ENCODE data around the gene KRTAP5-7. TPM values are rescaled to one million over a fixed set of nuclear protein-coding genes. Genes with fewer than 3 reads are reported as not detected.
"Not testable (repeated sequence)": the region's sequence is repeated elsewhere in the genome, so short reads cannot be mapped to it uniquely, and the experiment has no call there.

The KRTAP5-7 gene, protein sequence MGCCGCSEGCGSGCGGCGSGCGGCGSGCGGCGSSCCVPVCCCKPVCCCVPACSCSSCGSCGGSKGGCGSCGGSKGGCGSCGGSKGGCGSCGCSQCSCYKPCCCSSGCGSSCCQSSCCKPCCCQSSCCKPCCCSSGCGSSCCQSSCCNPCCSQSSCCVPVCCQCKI
- total RNA-seq (under 1 TPM in 1 of 9 donors, not detected in 8; 0.28 TPM), polyA plus RNA-seq (under 1 TPM in 1 of 3 donors, not detected in 2; 0.07 TPM)
- long read RNA-seq, donor 1, result 0 reads
- long read RNA-seq, donor 2, result 0 reads
- long read RNA-seq, donor 3, result 0 reads
- long read RNA-seq, donor 4, result 0 reads
- long read RNA-seq, donor 5, result 0 reads
- long read RNA-seq, donor 6, result 0 reads
- long read RNA-seq, donor 7, result 0 reads
- long read RNA-seq, donor 8, result 0 reads
- long read RNA-seq, donor 9, result 0 reads
- long read RNA-seq, donor 10, partial matches to known transcripts, result 0 of 1 reads
- long read RNA-seq, donor 10, other reads (novel, unspliced or antisense), result 0 of 1 reads

DNA sequence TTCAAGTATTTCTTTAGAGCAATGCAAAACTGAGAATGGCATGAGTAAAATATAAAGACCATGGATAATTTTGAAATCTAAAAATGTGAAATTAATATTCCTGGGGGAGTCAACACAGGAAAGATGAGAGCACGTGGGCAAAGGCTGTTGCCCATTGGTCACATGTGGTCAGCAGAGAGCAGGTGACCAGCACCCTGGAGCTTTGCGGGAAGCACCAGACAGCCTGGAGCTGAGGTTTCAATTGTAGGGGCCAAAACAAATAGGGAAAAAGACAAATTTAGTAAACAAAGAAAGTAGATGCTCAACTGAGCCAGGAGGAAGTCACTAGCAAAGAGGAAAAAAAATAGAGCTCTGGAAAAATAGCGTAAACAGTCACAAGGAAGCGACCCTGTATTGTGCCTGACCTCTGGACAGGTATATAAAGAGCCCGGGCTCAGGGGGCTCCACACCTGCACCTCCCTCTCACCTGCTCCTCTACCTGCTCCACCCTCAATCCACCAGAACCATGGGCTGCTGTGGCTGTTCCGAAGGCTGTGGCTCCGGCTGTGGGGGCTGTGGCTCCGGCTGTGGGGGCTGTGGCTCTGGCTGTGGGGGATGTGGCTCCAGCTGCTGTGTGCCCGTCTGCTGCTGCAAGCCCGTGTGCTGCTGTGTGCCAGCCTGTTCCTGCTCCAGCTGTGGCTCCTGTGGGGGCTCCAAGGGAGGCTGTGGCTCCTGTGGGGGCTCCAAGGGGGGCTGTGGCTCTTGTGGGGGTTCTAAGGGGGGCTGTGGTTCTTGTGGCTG, at the start of gene KRTAP5-7:
TSS of gene KRTAP5-7 (plus strand) at position 472 of the 780 bp plus-strand sequence. CDS start at position 506, 34 bp downstream.
- intact Hi-C loops (cut with DNase I); H3K27me3 ChIP-seq; H3K36me3 ChIP-seq (replicated peaks in 1 of 2); DNase-seq; H3K9me3 ChIP-seq (replicated peaks in 1 of 3); H3K4me3 ChIP-seq; H3K27ac ChIP-seq; H3K4me1 ChIP-seq (replicated peaks in 1 of 2): not testable (repeated sequence)
- WGBS, 4 donors, result 62 to 65% (median 64%) methylated on average over 5 to 10 of the region's 10 CpGs

GRCh38 chr11:71477641-71478527, 49.2 kb upstream of the KRTAP5-7 start:
- H3K4me3 ChIP-seq, result no peak overlapping the region
- peaks cover 0 to 83% of the 10 kb centered on the region in 2 donors for H3K36me3 ChIP-seq (replicated peaks in 1 of 2)
- no peaks in the 10 kb centered on the region for H3K4me1 ChIP-seq (replicated peaks in 1 of 2)
- 83 to 92% (median 85%) methylated on average over 19 to 25 of the region's 25 CpGs for WGBS, 4 donors
- intact Hi-C loops (cut with DNase I), result no loop called here
- no peak for DNase-seq
- no peaks in the 10 kb centered on the region for H3K27me3 ChIP-seq
- H3K27ac ChIP-seq, result no peak overlapping the region
- TF ChIP-seq POLR2A (IDR thresholded peaks at IDR 0.05) (no peak), CTCF (IDR thresholded peaks at IDR 0.05) (no peak)
- H3K9me3 ChIP-seq (replicated peaks in 1 of 3), result no peaks in the 10 kb centered on the region

GRCh38 chr11:71478528-71478840, 48.6 kb upstream of the KRTAP5-7 start:
- H3K4me3 ChIP-seq, result no peak overlapping the region
- no peak overlapping the region for H3K27ac ChIP-seq
- no peak for TF ChIP-seq POLR2A (IDR thresholded peaks at IDR 0.05)
- no peak for TF ChIP-seq CTCF (IDR thresholded peaks at IDR 0.05)
- no peak for DNase-seq
- H3K36me3 ChIP-seq (replicated peaks in 1 of 2), result peaks cover 0 to 83% of the 10 kb centered on the region in 2 donors
- H3K9me3 ChIP-seq (replicated peaks in 1 of 3), result no peaks in the 10 kb centered on the region
- no peaks in the 10 kb centered on the region for H3K27me3 ChIP-seq
- intact Hi-C loops (cut with DNase I), result no loop called here
- WGBS, 4 donors, result 91 to 97% (median 93%) methylated on average over 9 to 11 of the region's 11 CpGs
- H3K4me1 ChIP-seq (replicated peaks in 1 of 2), result no peaks in the 10 kb centered on the region

DNA sequence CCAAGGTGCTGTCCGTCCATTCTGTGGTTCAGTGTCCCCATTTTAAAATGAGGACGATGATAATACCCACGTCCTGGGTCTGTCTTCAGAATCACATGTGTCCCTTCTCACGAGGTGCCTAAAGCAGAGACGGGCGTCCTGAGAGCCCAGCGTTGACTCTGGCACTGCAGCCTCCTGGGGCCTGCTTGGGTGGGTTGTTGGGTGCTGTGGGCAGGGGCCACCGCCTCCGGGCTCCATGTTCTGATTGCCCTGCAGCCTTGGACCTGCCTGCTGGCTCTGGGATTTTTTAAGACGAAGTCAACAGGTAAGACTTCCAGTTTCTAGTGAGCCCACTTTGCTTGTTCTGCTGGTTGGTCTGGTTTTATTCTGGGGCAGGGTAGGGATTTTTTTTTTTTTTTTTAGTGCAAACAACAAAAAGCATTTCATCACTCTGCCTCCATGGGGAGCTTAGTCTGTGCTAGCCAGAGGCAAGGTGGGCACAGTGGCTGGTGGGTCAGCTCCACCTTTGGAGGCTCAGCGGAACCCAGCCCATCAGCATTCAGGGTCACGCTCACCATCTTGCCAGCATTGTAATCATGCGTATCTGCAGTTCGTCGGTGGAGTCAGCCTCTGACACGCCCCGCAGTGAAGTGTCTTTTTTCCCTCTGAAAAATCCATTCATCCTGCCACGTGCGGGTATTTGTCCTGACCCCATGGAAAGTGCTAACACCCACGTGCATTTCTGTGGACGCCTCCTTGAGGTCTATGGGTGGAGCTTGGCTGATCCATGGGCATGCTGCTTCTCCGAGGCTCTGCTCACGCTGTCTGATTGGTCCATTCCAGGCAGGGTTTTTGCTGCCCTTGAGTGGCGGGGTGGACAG, 45.7 kb upstream of the KRTAP5-7 start:
- Histone ChIP-seq H3K4me3 (no peak overlapping the region), H3K36me3 (replicated peaks in 1 of 2) (peaks cover 0 to 80% of the 10 kb centered on the region in 2 donors)

More for the DNA sequence above, 45.7 kb upstream of the KRTAP5-7 start:
- intact Hi-C loops (cut with DNase I), result no loop called here
- Histone ChIP-seq H3K27ac (no peak overlapping the region), H3K9me3 (replicated peaks in 1 of 3) (no peaks in the 10 kb centered on the region), H3K4me1 (replicated peaks in 1 of 2) (no peaks in the 10 kb centered on the region), H3K27me3 (no peaks in the 10 kb centered on the region)
- WGBS, 4 donors, result 87 to 96% (median 91%) methylated on average over 11 to 24 of the region's 24 CpGs
- no peak for DNase-seq
- no peak for TF ChIP-seq CTCF (IDR thresholded peaks at IDR 0.05)

Data from adrenal gland (tissue), 19 donors.